ENCODE measurements around the gene ERVFRD-1.

Gene ERVFRD-1

GRCh38 chr6:11120271-11121005, 8.9 kb upstream of the ERVFRD-1 start:
- H3K4me1 ChIP-seq (ENCODE audit: control insufficient read depth, insufficient read depth, low read length): peaks cover 31% of the 10 kb centered on the region
- no peaks in the 10 kb centered on the region for H3K9me3 ChIP-seq (ENCODE audit: control insufficient read depth, insufficient read depth, low read depth, low read length)
- H3K27ac ChIP-seq (ENCODE audit: extremely low read depth, low read depth, low read length): peak overlapping the region; percentile 28; the same call in 1 of the 2 replicates
- CTCF ChIA-PET: interaction anchor here (0.8 to 1.8 kb wide), 3 partner anchors 12 to 376 kb away, joined by 3 to 7 read pairs (median 5); no protein-coding TSS in a partner anchor
- no peaks in the 10 kb centered on the region; a peak in 1 of 3 replicates for H3K36me3 ChIP-seq (ENCODE audit: control insufficient read depth in 2 of 2, insufficient read depth in 1 of 2, low read length in 2 of 2)
- no peak overlapping the region for H3K4me3 ChIP-seq (ENCODE audit: low read depth, low read length)
- POLR2A ChIA-PET: interaction anchor here (1.3 kb wide), 1 partner anchor 25 kb away, joined by 3 read pairs; no protein-coding TSS in a partner anchor
- TF ChIP-seq ZBTB17 (tag by site-specific recombination; IDR thresholded peaks at IDR 0.05) (peak; percentile 57), ZBTB44 (tag by site-specific recombination; IDR thresholded peaks at IDR 0.05) (no peak), PRDM4 (tag by site-specific recombination; IDR thresholded peaks at IDR 0.05) (0 out of 2 replicates have a peak, but pooled peaks have one; percentile 31), ZNF449 (tag by site-specific recombination; IDR thresholded peaks at IDR 0.05) (no peak), ZNF768 (tag by site-specific recombination; IDR thresholded peaks at IDR 0.05) (peak; percentile 82), ZNF202 (tag by site-specific recombination; IDR thresholded peaks at IDR 0.05; ENCODE audit: borderline replicate concordance) (no peak), SETDB1 (IDR thresholded peaks at IDR 0.05; ENCODE audit: insufficient read length, low read length) (no peak), ZNF837 (tag by site-specific recombination; IDR thresholded peaks at IDR 0.05) (no peak), ZNF544 (tag by site-specific recombination; IDR thresholded peaks at IDR 0.05) (no peak), MEIS1 (CRISPR knock-in tag; IDR thresholded peaks at IDR 0.05; ENCODE audit: borderline replicate concordance) (no peak), ZNF366 (tag by site-specific recombination; conservative IDR thresholded peaks at IDR 0.05) (peak; percentile 86), GLI2 (tag by site-specific recombination; IDR thresholded peaks at IDR 0.05; ENCODE audit: borderline replicate concordance, low read depth) (no peak), ZNF274 (IDR thresholded peaks at IDR 0.05; ENCODE audit: low read length) (no peak), ZNF274 (tag by site-specific recombination; IDR thresholded peaks at IDR 0.05; ENCODE audit: borderline replicate concordance) (no peak), ZNF341 (tag by site-specific recombination; IDR thresholded peaks at IDR 0.05; ENCODE audit: low read depth) (no peak), GLI4 (tag by site-specific recombination; IDR thresholded peaks at IDR 0.05) (no peak), ZBTB49 (tag by site-specific recombination; IDR thresholded peaks at IDR 0.05; ENCODE audit: low read depth) (no peak), ZNF10 (tag by site-specific recombination; IDR thresholded peaks at IDR 0.05) (0 out of 2 replicates have a peak, but pooled peaks have one; percentile 59), ZNF335 (tag by site-specific recombination; conservative IDR thresholded peaks at IDR 0.05) (0 out of 2 replicates have a peak, but pooled peaks have one; percentile 18), ZSCAN4 (tag by site-specific recombination; IDR thresholded peaks at IDR 0.05) (no peak), YY1 (tag by site-specific recombination; IDR thresholded peaks at IDR 0.05) (no peak), ZNF280D (tag by site-specific recombination; IDR thresholded peaks at IDR 0.05) (no peak), MZF1 (tag by site-specific recombination; IDR thresholded peaks at IDR 0.05; ENCODE audit: borderline replicate concordance) (no peak), ZNF701 (tag by site-specific recombination; IDR thresholded peaks at IDR 0.05) (no peak), ZNF623 (tag by site-specific recombination; IDR thresholded peaks at IDR 0.05) (no peak)
